IMR-90 (cell line): Measurements from ENCODE around the gene BMP10. TPM values are rescaled to one million over a fixed set of nuclear protein-coding genes. Genes with fewer than 3 reads are reported as not detected.
A peak's percentile ranks its signal among the peaks of the same experiment; 100 is the strongest.

ENCODE experiments used
- ATAC-seq: fragments of 200-7000 bp; cut with Tn5 transposase; 2 replicates; pipeline ENCODE4 v1.9.1; 2020; ENCODE audit warnings: low read depth, mild to moderate bottlenecking, moderate library complexity
- BruUV-seq: library from RNA; stranded (reverse); fragments of 400-500 nt; replicated peaks from 2 replicates; lab custom pipeline; 2021; lab: Mats Ljungman, UMichigan
- CTCF ChIA-PET: fragments of 300-600 bp; formaldehyde crosslinking; extraction: SDS; loops from one replicate; lab custom pipeline; 2021; ENCODE audit warnings: antibody characterized with exemption; lab: Yijun Ruan, JAX
- POLR2A ChIA-PET: fragments of 300-600 bp; sonication (Branson Sonifier 250); formaldehyde crosslinking; loops from one replicate; lab custom pipeline; 2022; ENCODE audit warnings: antibody characterized with exemption; ENCODE audit not compliant: unreplicated experiment; lab: Charles Lee
- DNase-seq: peaks from one replicate; pipeline ENCODE4 v3.0.0; 2013
- H2AFZ ChIP-seq: replicated peaks from 2 replicates; pipeline ENCODE3; 2013; ENCODE audit warnings: low read length, mild to moderate bottlenecking; ENCODE audit not compliant: poor library complexity
- H2AK5ac ChIP-seq: 2 replicates; pipeline ENCODE4 v1.6.1; 2013; ENCODE audit warnings: low read depth, low read length, inconsistent platforms
- H2AK9ac ChIP-seq: replicated peaks from 2 replicates; pipeline ENCODE3; 2013; ENCODE audit warnings: mild to moderate bottlenecking, low read depth, low read length, moderate library complexity; ENCODE audit not compliant: poor library complexity
- H2BK120ac ChIP-seq: 2 replicates; pipeline ENCODE4 v1.6.1; 2013; ENCODE audit warnings: low read depth, low read length, inconsistent platforms
- H2BK15ac ChIP-seq: 3 replicates; pipeline ENCODE4 v1.6.1; 2013; ENCODE audit warnings: low read depth, low read length, inconsistent platforms
- H2BK20ac ChIP-seq: 2 replicates; pipeline ENCODE4 v1.6.1; 2013; ENCODE audit warnings: low read depth, mild to moderate bottlenecking, inconsistent platforms, low read length, moderate library complexity
- H2BK5ac ChIP-seq: 2 replicates; pipeline ENCODE4 v1.6.1; 2013; ENCODE audit warnings: mild to moderate bottlenecking, low read depth, low read length, inconsistent platforms; ENCODE audit not compliant: poor library complexity, severe bottlenecking
- H3K14ac ChIP-seq: replicated peaks from 2 replicates; pipeline ENCODE4 v1.6.1; 2013; ENCODE audit warnings: low read depth, low read length, inconsistent platforms
- H3K18ac ChIP-seq: 2 replicates; pipeline ENCODE4 v1.6.1; 2013; ENCODE audit warnings: low read depth, low read length, control low read depth
- H3K23ac ChIP-seq: 2 replicates; pipeline ENCODE4 v1.6.1; 2013; ENCODE audit warnings: low read depth, low read length, inconsistent platforms
- H3K27ac ChIP-seq: 2 replicates; pipeline ENCODE4 v1.5.1; 2013; ENCODE audit warnings: mild to moderate bottlenecking, control low read depth, low read length; ENCODE audit not compliant: insufficient read depth
- H3K27me3 ChIP-seq: 2 replicates; pipeline ENCODE4 v1.6.1; 2013; ENCODE audit warnings: low read length; ENCODE audit not compliant: control insufficient read depth, insufficient read depth
- H3K36me3 ChIP-seq: 2 replicates; pipeline ENCODE4 v1.6.1; 2013; ENCODE audit warnings: low read length, mixed read lengths; ENCODE audit not compliant: control insufficient read depth, insufficient read depth
- H3K4ac ChIP-seq: 2 replicates; pipeline ENCODE4 v1.6.1; 2013; ENCODE audit warnings: low read depth, low read length, inconsistent platforms
- H3K4me1 ChIP-seq: 2 replicates; pipeline ENCODE4 v1.6.1; 2013; ENCODE audit warnings: low read length, mixed read lengths; ENCODE audit not compliant: control insufficient read depth, insufficient read depth
- H3K4me2 ChIP-seq: 2 replicates; pipeline ENCODE4 v1.6.1; 2013; ENCODE audit warnings: low read depth, mild to moderate bottlenecking, control low read depth, low read length, moderate library complexity
- H3K4me3 ChIP-seq: 2 replicates; pipeline ENCODE4 v1.5.1; 2013; ENCODE audit warnings: low read depth, mild to moderate bottlenecking, control low read depth, low read length, moderate library complexity; ENCODE audit not compliant: insufficient read depth
- H3K56ac ChIP-seq: 2 replicates; pipeline ENCODE4 v1.6.1; 2013; ENCODE audit warnings: low read length, inconsistent platforms; ENCODE audit not compliant: insufficient read depth; ENCODE audit errors: extremely low read depth
- H3K79me1 ChIP-seq, 2 experiments: 2 replicates each; pipeline ENCODE4 v1.6.1; 2013; ENCODE audit warnings: low read length in 2 of 2, inconsistent platforms in 1 of 2, low read depth in 1 of 2
- H3K9ac ChIP-seq: 2 replicates; pipeline ENCODE4 v1.6.1; 2013; ENCODE audit warnings: low read depth, low read length, control low read depth
- H3K9me1 ChIP-seq: 2 replicates; pipeline ENCODE4 v1.6.1; 2013; ENCODE audit warnings: low read length, inconsistent platforms; ENCODE audit not compliant: insufficient read depth
- H3K9me3 ChIP-seq: 2 replicates; pipeline ENCODE4 v1.6.1; 2013; ENCODE audit warnings: low read length; ENCODE audit not compliant: control insufficient read depth, insufficient read depth
- H4K20me1 ChIP-seq: 2 replicates; pipeline ENCODE4 v1.6.1; 2013; ENCODE audit warnings: low read length, inconsistent platforms; ENCODE audit not compliant: insufficient read depth
- H4K5ac ChIP-seq: 2 replicates; pipeline ENCODE4 v1.6.1; 2013; ENCODE audit warnings: mild to moderate bottlenecking, low read depth, low read length, control low read depth
- H4K8ac ChIP-seq, 2 experiments: 2 replicates each; pipeline ENCODE4 v1.6.1; 2013; ENCODE audit warnings: low read depth in 2 of 2, low read length in 2 of 2, control low read depth in 1 of 2, inconsistent platforms in 1 of 2
- H4K91ac ChIP-seq: 2 replicates; pipeline ENCODE4 v1.6.1; 2013; ENCODE audit warnings: low read depth, low read length, inconsistent platforms; ENCODE audit not compliant: insufficient read depth
- BHLHE40 ChIP-seq: fragments of 150-350 bp; IDR thresholded peaks from 2 replicates; pipeline ENCODE4 v1.6.1; 2016; ENCODE audit warnings: mild to moderate bottlenecking, low read depth, low read length
- CEBPB ChIP-seq: IDR thresholded peaks from 2 replicates; pipeline ENCODE4 v1.6.1; 2012; ENCODE audit warnings: low read depth, low read length, improper control_type of control experiment
- CHD1 ChIP-seq: IDR thresholded peaks from 2 replicates; pipeline ENCODE4 v1.6.1; 2012; ENCODE audit warnings: low read depth, low read length, improper control_type of control experiment
- POLR2A ChIP-seq: IDR thresholded peaks from 2 replicates; pipeline ENCODE4 v1.6.1; 2012; ENCODE audit warnings: mild to moderate bottlenecking, low read depth, low read length
- RCOR1 ChIP-seq: IDR thresholded peaks from 2 replicates; pipeline ENCODE4 v1.6.1; 2012; ENCODE audit warnings: mild to moderate bottlenecking, low read length, improper control_type of control experiment; ENCODE audit not compliant: insufficient replicate concordance
- dilution Hi-C: fragments of 300-500 bp; cut with HindIII; formaldehyde crosslinking; loops from one replicate; pipeline ENCODE4 v1.14.3; 2018; ENCODE audit warnings: low sequenced_read_pairs; ENCODE audit not compliant: unreplicated experiment
- in situ Hi-C: fragments of 300-500 bp; cut with MboI; formaldehyde crosslinking; loops from 3 replicates; pipeline ENCODE4 v1.14.3; 2019; ENCODE audit warnings: low sequenced_read_pairs, inconsistent platforms, mixed read lengths
- intact Hi-C: fragments of 100-400 bp; cut with micrococcal nuclease; formaldehyde crosslinking; loops from 2 replicates; pipeline ENCODE4 v1.10.0; 2022
- polyA plus RNA-seq, 3 experiments: library from polyadenylated mRNA; depleted of rRNA; stranded (reverse); fragments of >200 nt; gene quantifications; 2 replicates each; pipeline ENCODE4 v1.2.3, GENCODE V29; 2012; ENCODE audit warnings: low replicate concordance in 1 of 3
- total RNA-seq: library from RNA; depleted of rRNA; stranded (reverse); fragments of >200 nt; gene quantifications from 2 replicates; pipeline ENCODE4 v1.2.3, GENCODE V29; 2012

Gene BMP10
- total and polyA plus RNA-seq, 2 of the 4 experiments (the other 2 are of a cell fraction), result not detected

GRCh38 chr2:68861330-68861729 is 9.9 kb downstream of the BMP10 start:
- no peak overlapping the region for H3K4me2 ChIP-seq
- H3K4me1 ChIP-seq, result peaks cover 8% of the 10 kb centered on the region; the same call in 1 of the 2 replicates
- POLR2A ChIA-PET, result no interaction called here
- H2AK5ac ChIP-seq, result no peak overlapping the region
- H3K56ac ChIP-seq, result no peak overlapping the region
- no peak overlapping the region for H4K91ac ChIP-seq
- ATAC-seq, result no peak
- intact Hi-C loops, result no loop called here
- H4K5ac ChIP-seq, result no peak overlapping the region
- no peak overlapping the region for H2BK5ac ChIP-seq
- BruUV-seq, result no TSS peak
- H4K8ac ChIP-seq, result no peak overlapping the region
- no peaks in the 10 kb centered on the region for H3K36me3 ChIP-seq
- no peaks in the 10 kb centered on the region for H3K27me3 ChIP-seq
- dilution Hi-C loops, result no loop called here
- no peak for TF ChIP-seq RCOR1
- TF ChIP-seq POLR2A, result no peak
- TF ChIP-seq CEBPB, result no peak
- no peak for TF ChIP-seq BHLHE40
- no peak for TF ChIP-seq CHD1
- H3K14ac ChIP-seq, result 0 out of 2 replicates have a peak overlapping the region, but pooled peaks have one; percentile 33
- H2AK9ac ChIP-seq, result no peak overlapping the region
- H3K9me3 ChIP-seq, result no peaks in the 10 kb centered on the region
- 0 out of 2 replicates have a peak overlapping the region, but pooled peaks have one; percentile 35 for H2BK20ac ChIP-seq
- in situ Hi-C loops, result no loop called here
- H3K27ac ChIP-seq, result no peak overlapping the region
- no peak for DNase-seq
- H3K4me3 ChIP-seq, result no peak overlapping the region
- CTCF ChIA-PET, result no interaction called here
- no peak overlapping the region for H2AFZ ChIP-seq
- no peak overlapping the region for H2BK120ac ChIP-seq
- no peak overlapping the region for H3K9ac ChIP-seq
- H4K20me1 ChIP-seq, result no peaks in the 10 kb centered on the region
- no peaks in the 10 kb centered on the region for H3K79me1 ChIP-seq
- H3K23ac ChIP-seq, result no peak overlapping the region
- H3K18ac ChIP-seq, result no peak overlapping the region
- 0 out of 2 replicates have a peak, but pooled peaks cover 11% of the 10 kb centered on the region for H3K9me1 ChIP-seq
- no peak overlapping the region for H2BK15ac ChIP-seq
- H3K4ac ChIP-seq, result no peak overlapping the region
